Gastroesophageal sphincter (tissue), 3 donors: ENCODE results near the gene SNX8.

Experiments used
- EP300 ChIP-seq: sonication (generic); formaldehyde crosslinking; IDR thresholded peaks from one replicate; pipeline ENCODE4 v1.6.1; 2017; ENCODE audit warnings: antibody characterized with exemption, mild to moderate bottlenecking
- POLR2A ChIP-seq, 2 donors: fragments of 450-650 bp; IDR thresholded peaks; one replicate each; pipeline ENCODE4 v1.6.1; 2017; ENCODE audit warnings: antibody characterized with exemption in 2 of 2, mild to moderate bottlenecking in 2 of 2, moderate library complexity in 1 of 2
- TF ChIP-seq, protein P1 (sequence below), 4 experiments: fragments of 200-600 bp in 2 of 4; fragments of 450-650 bp in 2 of 4; sonication (generic) in 1 of 4; IDR thresholded peaks; one replicate each; pipeline ENCODE4 v1.5.1; 2017 to 2019; ENCODE audit warnings: antibody characterized with exemption in 4 of 4, mild to moderate bottlenecking in 2 of 4, moderate library complexity in 2 of 4

DNA sequence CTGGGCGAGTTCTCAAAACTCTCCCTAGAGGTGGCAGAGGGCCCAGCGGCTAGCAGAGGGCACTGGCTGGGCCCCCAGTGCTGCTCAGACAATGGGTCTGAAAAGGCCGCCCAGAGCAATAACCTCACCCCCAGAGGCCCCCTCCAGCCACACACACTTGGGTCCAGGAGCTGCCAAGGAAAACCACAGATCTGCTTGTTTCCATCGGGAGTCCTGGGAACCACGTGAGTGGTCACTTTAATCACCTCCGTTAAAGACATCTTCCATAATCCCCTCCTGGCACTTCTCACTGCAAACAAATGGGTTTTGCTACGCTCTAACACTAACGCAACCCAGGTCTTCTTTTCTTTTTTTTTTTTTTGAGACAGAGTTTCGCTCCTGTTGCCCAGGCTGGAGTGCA is 42.2 kb downstream of the SNX8 start:
- no peak for TF ChIP-seq POLR2A (IDR thresholded peaks at IDR 0.05)
- TF ChIP-seq, protein P1, sequence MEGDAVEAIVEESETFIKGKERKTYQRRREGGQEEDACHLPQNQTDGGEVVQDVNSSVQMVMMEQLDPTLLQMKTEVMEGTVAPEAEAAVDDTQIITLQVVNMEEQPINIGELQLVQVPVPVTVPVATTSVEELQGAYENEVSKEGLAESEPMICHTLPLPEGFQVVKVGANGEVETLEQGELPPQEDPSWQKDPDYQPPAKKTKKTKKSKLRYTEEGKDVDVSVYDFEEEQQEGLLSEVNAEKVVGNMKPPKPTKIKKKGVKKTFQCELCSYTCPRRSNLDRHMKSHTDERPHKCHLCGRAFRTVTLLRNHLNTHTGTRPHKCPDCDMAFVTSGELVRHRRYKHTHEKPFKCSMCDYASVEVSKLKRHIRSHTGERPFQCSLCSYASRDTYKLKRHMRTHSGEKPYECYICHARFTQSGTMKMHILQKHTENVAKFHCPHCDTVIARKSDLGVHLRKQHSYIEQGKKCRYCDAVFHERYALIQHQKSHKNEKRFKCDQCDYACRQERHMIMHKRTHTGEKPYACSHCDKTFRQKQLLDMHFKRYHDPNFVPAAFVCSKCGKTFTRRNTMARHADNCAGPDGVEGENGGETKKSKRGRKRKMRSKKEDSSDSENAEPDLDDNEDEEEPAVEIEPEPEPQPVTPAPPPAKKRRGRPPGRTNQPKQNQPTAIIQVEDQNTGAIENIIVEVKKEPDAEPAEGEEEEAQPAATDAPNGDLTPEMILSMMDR (IDR thresholded peaks at IDR 0.05), result no peak
- TF ChIP-seq EP300, result no peak
